NCI-H1694 treated with DMSO at 0.1 percent for 48 hours (cell line): Measurements from ENCODE around the gene STK39.

Source experiments
- DNase-seq: peaks from one replicate; lab custom pipeline; 2025; lab: John Stamatoyannopoulos, UW

Gene STK39

DNA sequence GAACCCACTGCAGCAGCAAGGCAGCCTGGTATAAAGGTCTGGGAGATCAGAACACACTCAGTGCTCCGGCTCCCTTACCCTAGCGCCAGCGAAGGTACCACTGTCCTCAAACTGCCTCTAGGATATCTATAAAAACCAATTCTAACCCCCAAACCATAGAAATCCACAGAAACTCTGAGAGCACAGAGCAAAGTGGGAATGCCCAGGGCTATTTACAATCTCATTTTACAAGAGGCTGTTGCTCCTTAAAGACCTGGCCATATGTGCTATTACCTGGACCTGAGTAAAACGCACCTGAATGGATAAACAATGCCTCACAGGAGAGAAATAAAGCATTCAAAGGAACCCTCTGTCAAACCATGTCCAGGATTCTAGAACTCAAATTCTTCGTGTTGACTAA is 4.3 kb downstream of the STK39 start:
- DNase-seq = no peak

DNA sequence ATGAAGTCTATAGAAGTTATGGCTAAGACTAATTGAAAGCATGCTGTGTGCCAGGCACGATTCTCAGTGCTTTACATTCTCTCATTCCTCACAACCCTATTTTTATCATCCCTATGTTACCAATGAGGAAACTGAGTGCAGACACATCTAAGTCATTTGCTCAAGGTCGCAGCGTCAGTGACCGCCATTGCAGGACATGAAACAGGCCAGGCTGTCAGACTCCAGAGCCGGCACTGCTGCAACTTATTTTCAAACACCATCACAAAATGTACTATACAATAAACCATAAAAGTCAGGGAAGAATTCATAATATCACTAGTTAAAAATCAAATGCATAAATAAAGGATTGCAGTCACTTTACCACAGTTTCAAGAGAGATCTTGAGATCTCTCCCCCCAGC is 5.6 kb downstream of the STK39 start:
- DNase-seq = no peak

DNA sequence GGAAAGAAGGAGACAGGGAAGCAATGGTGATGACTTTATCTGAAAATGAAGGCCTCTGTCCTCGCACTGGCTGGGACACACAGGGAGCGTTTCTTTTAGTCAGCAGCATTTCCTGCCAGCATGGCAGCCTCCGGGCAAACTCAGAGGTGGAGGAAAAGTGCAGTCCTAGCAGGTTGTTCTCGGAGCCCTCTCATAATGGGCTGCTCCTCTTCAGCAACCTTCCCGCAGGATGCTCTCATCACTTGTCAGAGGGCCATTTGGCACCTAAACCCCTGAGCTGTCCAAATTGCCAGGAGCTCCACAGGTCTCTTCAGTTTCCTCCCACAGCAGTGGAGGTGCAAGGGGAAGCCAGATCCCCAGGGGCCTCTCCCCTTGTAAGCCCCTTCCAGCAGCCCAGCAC is 6.2 kb downstream of the STK39 start:
- no peak for DNase-seq

DNA sequence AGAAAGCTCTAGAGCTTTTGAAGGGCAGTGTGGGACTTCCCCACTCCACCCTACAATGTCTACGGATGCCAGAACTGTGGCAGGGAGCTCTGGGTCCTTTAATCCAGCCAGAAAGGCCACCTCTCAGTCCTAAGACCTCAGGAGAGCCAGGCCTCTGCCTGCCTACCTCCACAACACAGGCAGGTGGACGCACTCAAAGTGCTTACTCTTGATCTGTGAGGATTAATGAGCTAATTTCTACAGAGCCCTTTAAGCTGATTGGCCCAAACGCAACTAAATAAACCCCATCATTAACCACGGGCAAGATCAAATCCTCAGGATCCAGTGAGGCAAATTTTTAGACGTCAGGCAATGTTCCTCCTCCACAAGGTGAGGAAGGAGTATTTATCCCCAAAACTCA is 8.1 kb downstream of the STK39 start:
- DNase-seq = no peak

DNA sequence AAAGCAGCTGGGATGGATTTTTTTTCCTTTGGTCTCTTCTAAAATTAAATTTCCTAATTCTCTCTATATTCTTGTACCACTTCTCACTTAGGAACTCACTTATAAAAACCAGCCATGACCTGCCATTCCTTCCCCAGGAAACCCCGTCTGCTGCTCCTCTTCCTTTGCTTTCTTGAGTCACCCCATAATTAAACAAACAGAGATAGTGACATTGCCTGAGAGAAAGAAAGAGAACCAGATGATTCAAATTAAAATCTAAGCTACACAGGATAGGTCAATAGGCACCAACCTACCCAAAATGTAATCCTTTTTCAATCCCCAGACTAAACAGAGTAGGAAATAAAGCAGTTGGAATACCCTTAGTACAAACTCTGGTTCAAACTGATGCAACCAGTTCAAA is 9.7 kb downstream of the STK39 start:
- no peak for DNase-seq

DNA sequence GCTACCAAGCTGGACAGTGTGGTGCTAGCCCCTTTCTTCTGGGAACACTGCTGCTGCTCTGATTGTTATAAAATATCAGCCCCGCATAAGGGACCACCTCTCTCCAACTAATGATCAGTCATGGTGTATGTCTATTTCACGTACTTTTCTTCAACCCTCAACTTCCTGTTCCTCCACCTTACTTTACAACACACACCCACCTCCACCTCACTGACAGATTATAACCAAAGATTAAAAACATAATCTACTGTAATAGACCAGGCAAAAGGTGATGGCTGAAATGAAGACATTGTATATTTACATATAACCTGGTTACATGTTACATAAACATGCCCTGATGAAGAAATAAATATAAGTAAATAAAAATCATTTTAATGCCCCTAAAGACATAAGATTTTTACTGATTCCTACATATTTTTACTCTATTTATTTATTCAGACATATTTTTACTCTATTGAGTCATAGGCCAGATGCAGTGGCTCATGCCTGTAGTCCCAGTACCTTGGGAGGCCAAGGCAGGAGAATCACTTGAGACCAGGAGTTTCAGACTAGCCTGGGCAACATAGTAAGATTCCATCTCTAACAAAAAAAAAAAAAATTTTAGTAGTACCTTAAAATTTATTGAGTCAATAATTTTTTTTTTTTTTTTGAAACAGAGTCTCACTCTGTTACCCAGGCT is 12.8 kb downstream of the STK39 start:
- DNase-seq = no peak

DNA sequence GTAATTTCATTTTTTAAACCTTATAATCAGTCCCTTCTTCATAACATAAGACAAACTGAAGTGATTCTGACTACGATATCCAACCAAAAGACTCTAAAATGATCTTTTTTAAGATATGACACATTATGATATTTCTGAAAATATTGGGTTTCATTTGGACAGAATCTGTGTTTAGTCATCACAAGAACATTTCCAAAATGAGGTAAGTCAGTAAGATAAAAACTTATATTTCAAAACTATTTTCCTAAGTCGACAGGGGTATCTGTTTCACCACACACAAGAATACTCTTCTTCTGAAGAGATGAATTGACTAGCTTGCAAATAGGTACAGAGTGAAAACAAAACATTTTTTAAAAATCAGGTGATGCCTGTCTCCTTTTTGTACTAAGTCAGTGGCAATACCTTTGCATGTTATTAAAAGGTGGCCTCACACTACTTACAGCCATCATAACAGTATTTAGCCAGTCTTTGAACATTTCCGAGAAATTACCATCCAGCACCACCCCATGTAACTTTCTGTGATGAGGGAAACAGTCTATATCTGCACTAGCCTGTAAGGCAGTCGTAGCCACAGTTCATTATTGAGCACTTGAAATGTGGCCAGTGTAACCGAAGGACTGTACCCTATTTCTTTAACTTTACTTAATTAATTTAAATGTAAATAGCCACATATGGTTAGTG is 13.5 kb downstream of the STK39 start:
- DNase-seq = no peak

DNA sequence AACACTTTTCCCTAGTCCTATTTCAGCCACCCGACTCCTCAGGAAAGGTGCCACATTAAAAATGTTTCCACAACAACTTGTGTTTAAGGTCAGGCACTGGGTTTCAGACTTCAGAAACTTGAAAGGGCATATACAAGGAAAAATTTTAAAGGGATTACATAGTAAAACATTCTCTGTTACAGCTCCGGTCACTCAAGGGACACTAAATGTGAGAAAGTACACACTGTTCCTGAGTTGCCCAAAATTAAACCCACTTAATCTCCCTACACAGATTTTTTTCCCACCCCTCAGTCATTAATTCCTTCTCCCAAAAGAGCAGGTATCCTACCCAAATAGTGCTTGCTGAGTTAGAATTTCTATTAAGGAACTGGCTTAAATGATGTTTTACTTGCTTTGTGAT is 14.2 kb downstream of the STK39 start:
- no peak for DNase-seq

DNA sequence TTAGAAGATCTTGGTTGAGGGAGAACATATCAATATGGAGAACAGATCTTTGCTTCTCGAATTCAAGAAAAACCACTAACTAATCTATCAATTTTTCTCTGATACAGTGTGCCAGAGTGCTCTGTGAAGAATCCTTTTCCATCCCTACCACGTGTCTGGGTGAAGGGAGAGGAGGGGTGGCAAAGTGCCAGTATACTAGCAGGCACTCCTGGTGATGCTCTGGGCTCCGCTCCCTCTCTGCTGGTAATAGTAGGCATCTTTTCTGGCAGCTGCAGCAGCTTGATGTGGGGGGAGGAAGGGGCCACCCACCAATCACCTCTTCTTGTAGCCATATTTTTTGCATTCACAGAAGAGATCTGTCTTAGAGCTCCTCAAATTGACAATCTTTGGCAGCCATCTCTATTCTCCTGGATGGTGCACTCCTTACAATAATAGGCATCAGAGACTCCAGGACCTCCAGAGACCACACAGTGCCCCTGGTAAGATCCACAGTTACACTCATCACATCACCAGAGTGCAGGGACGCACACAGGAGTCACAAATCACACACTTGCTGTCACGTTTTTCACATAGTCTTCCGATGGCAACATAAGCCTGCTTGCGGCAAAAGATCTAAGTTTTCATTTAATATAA is 15.7 kb downstream of the STK39 start:
- peak; percentile 38 for DNase-seq

DNA sequence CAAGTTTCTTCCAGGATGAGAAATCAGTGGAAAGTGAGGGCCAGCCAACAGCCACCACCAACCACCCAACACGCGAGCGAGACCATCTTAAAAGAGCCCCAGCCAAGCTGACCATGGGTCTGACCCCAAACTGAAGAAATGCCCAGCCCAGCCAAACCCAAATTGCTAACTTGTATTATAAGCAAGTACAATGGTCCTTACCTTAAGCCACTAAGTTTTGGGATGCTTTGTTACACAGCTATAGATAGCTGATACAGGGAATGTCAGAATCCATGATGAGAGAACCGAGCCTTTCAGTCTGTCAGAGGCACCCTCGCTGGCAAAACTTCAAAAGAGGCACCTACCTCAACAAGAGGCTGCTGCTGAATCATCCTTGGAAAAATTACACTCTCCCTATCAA is 17.0 kb downstream of the STK39 start:
- DNase-seq = no peak

DNA sequence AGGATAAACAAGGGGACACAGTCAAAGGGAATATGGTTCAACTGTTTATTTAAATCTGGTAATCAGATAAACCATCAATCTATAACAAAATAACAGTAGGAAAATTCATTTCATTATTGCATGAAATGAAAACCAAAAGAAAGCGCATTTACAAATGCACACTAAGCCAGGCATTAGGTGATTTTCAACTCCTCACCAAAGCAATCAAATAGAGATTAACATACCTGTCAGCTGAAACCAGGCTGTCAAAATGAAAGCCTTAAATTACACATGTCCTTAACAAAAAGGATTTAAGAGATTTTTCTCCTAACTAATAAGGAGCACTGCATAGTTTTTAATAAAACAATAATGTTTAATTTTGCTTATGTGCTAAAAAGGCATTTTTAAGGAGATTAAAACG is 23.0 kb downstream of the STK39 start:
- no peak for DNase-seq

DNA sequence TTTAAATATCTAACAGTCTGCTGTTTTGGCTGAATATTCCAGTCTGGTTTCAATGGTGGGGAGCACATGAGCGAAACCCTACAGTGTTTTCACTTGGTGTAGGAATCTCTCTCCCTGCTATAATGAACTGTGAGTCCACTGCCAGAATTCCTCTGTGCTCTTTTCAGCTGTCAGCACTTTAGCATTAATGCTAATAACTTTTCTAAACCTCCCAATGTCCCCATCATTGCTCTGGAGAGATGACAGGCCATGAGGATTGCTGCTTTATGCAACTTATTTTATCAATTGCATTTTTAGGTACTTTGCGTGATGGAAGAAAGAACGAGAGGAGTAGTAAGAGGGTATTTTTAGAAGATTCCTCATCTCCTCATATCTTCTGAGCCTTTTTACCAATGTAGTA is 25.3 kb downstream of the STK39 start:
- no peak for DNase-seq

DNA sequence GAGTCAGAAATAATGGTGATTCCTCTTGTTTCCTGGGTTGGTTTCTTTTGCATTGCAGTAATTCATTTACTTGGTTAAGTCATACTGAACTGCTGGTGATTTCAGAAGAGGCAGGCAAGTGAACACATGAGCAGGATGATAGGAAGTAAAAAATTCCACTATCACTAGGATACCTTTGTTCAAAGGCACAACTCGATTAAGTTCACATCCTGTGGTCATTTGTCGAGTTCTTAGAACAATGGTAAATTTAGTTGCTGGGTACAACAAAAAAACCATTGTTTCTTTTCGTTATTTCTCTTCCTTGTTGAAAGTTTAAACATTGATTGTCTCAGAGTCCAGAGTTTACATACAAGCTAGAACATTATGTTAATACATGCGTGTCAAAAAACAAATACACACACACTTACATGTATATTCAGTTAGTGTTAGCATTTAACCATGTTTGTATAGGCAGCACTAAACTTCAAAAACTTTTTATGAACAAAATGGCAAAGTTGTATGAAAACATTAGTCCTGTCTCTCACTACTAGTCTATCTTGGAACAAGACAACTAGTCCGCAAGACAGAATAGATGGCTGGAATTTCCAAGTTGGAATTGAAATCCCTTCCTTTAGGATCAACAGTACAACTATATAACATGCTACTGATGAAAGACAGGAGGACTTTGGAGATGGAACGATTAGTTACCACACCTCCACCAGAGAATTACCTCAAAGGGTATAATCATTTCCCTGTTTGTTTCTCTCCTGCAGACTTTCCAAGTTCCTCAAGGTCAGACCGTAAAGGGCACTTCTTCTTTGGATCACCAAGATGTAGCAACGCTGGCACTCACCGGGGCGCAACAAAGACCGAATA is 26.2 kb downstream of the STK39 start:
- no peak for DNase-seq

DNA sequence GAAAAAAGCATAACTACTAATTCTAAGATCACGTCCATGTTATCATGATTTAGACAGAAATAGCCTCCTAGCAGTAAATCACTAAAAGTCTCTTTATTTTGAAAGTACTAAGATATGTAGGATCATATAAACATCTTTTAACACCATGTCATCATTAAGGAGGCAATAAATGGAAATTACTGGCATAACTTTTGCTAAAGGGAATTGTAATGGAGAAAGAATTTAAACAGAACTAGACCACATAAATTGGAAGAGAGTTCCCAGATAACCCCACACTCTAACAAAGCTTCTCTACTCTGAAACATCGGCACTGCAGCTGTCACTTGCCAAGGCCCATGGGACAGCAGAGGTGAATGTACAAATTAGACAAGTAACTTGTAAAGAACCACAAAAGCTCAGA is 29.5 kb downstream of the STK39 start:
- no peak for DNase-seq

DNA sequence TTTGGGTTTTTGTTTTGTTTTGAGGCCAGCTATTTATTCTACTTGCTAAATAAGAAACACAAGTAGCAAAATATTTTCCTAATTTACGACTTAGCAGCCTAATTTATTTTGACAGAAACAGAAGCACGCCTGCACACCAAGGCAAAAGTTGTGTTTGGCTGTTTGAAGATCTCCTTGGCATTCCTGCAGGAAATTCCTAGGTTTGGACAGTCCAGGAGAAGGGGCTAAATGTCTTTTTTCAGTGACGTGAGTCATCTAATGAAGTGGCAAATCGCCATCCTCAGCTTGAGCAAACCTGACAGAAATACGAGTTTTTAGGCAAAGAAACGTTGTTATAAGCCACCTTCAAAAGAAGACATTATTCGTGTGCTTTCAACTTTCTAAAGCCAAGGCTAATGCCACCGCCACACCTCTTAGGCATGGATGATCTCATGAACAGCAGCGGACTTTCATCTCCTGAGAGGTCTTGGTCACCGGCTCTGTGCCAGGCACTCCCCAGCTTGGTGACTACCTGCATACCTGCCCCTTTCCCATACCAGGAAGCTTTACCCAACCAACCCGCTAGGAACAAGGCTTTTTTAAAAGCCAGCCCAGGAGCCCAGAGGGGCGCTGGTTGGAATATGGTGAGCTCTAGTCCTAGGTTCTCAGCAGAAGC is 30.9 kb downstream of the STK39 start:
- DNase-seq = no peak

DNA sequence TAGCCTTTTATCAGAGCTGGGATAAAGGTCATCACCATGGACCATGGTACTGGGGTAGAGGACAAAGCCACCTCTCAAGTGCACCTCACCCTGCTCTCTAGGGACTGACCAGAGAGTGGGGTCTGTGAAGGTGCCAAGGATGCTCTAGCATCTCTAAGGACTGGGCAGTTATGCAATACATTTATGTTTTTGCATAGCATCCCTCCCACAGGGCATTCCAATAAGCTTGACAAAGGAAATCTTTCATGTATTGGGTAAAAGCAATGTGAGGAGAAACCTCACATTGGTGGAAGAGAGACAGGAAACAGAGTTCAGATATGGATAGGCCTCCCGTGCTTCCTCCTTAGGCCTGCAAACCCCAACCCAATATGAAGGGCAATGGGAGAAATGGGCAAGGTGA is 31.6 kb downstream of the STK39 start:
- no peak for DNase-seq

DNA sequence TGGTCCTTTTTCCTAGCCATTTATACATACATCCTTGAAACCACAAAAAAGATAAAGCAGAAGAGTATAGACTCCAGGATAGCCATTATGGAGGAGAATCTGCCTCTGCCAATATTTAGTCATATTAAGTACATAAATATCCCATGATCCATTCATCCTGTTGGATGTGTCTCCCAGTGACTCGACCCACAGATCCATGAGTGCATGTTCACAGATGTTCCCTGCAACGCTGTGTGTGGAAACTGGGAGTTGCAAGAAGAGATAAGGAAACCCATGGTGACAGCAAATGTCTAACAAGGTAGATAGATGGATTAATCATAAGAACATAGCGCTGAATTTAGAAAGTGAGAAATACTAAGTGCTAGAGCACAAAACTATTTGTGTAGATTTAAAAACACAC is 34.5 kb downstream of the STK39 start:
- DNase-seq = no peak

DNA sequence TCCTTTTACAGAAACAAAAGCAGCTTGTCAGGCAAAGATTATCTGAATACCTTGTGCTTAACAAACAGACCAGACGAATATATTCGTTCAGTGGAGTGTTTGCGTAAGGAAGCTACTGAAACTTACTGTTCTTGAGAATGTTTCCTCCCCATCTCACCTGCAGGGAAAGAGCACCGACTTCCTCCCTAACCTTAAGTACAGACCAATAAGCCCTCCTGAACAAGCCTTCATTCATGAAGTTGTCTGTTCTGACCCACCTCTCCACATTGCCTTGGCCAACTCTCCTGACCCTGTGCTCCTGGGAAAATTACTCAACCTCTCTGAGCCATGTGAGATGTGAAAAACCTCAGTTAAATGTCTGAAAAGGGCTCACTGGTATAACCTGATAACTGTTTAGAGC is 35.2 kb downstream of the STK39 start:
- DNase-seq = no peak

DNA sequence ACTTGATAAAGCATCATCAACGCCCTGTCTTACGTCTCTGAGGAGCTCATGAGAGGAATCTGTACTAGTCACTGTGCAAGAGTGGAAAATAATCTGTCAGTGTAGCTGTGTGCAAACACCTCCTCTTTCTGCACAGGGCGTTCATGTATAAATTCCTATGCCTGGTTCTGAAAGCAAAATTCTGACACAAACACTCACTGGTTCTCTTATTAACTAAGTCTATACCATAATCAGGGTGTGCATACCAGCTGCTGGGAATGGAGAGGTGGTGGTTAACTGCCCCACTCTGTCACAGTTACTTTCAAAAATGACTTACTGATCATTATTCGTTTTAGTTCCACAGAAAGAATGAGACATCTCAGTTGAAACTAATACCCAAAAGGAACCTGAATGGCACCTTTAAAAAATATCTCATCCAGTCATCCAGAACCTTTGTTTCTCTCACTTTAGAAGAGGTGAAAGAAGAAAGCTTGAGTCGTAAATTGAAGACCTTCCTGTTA is 35.7 kb downstream of the STK39 start:
- DNase-seq = no peak

DNA sequence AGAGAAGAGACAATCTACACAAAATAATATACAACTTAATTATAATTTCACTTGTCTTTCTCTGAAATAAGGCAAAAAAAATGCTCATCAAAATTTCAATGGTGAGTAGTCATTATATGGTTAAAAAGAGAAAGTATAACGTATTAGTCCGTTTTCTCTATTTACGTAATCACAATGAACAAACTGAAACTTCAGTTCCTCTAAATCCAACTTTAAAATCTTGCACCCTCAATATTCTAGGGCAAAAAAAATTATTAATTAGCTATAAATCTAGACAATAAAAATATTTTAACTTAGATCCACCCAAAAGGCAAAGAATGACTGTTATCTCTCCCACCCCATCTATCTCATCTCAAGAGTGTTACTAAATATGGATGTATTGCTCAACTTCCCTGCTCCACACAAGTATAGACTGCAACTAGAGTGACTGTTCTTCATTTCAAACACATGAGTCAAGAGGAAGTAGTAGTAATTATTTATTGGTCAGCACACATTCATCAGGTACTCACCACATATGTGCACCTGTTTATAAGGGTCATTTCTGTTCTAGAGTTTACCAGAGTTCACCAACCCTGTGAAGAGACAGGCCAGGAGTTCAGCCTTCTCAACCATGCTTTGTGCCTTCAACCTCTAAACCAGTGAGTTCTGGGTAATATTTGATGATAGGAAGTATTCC is 36.4 kb downstream of the STK39 start:
- DNase-seq = peak; percentile 4

DNA sequence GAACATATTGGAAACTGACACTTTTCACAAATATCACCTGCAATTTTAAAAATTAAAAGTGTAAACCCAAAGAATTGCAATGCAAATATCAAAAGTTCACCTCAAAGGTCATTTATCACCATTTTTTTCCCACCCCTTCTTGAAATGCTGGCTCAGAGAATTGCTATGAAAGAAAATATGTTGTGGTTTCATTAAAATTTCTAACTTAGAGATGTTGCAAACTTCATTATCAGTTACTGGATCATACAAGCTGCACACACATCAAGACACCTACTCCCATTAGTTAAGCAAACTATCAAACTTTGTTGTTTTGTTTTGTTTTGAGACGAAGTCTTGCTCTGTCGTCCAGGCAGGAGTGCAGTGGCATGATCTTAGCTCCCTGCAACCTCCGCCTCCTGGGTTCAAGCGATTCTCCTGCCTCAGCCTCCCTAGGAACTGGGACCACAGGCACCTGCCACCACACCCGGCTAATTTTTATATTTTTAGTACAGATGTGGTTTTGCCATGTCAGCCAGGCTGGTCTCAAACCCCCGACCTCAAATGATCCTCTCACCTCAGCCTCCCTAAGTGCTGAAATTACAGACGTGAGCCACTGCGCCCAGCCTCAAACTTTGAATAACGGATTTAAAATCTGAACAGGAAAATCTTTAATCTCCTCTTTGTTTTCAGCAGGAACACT is 37.0 kb downstream of the STK39 start:
- DNase-seq = no peak
